ENCODE results near the gene FSCN2. TPM values are rescaled to one million over a fixed set of nuclear protein-coding genes. Genes with fewer than 3 reads are reported as not detected.

The FSCN2 gene
- total RNA-seq, 2 experiments from 2014 or later, result 1.6 to 6.7 TPM

GRCh38 chr17:81492706-81493105 is 35.5 kb upstream of the FSCN2 start:
- H2AFZ ChIP-seq (ENCODE audit: low read length), result no peak overlapping the region
- H3K9me2 ChIP-seq (ENCODE audit: insufficient read depth, low read length), result no peaks in the 10 kb centered on the region
- ChIA-PET CTCF (ENCODE audit: unreplicated experiment) (interaction anchor here (0.7 kb wide), 1 partner anchor 72 kb away, joined by 5 read pairs; no protein-coding TSS in a partner anchor), POLR2A (interaction anchor here (1.5 kb wide), 1 partner anchor 26 kb away, joined by 4 read pairs; no protein-coding TSS in a partner anchor)
- no peaks in the 10 kb centered on the region for H3K36me3 ChIP-seq (ENCODE audit: insufficient read depth, low read length)
- intact Hi-C loops (cut with micrococcal nuclease; ENCODE audit: unreplicated experiment), result no loop called here
- no peaks in the 10 kb centered on the region for H3K79me2 ChIP-seq (ENCODE audit: insufficient read depth, low read depth, low read length)
- TF ChIP-seq EZH2phosphoT487 (IDR thresholded peaks at IDR 0.05; ENCODE audit: borderline replicate concordance, low read depth, low read length) (no peak), CTCF (conservative IDR thresholded peaks at IDR 0.05; ENCODE audit: low read length) (no peak)
- no peak overlapping the region for H3K27ac ChIP-seq (ENCODE audit: low read depth, low read length, poor library complexity, severe bottlenecking)
- H4K20me1 ChIP-seq (ENCODE audit: insufficient read depth, low read length), result no peaks in the 10 kb centered on the region
- no peak overlapping the region for H3K4me2 ChIP-seq (ENCODE audit: low read length)
- no peak for DNase-seq (ENCODE audit: low spot score)
- no TSS peak for BruUV-seq (replicated peaks)
- H3K9me3 ChIP-seq (ENCODE audit: low read length), result no peaks in the 10 kb centered on the region
- no peak overlapping the region for H3K4me3 ChIP-seq (ENCODE audit: low read depth, low read length, poor library complexity, severe bottlenecking)
- H3K4me1 ChIP-seq (ENCODE audit: insufficient read depth, low read length, poor library complexity, severe bottlenecking), result peaks cover 32% of the 10 kb centered on the region

DNA sequence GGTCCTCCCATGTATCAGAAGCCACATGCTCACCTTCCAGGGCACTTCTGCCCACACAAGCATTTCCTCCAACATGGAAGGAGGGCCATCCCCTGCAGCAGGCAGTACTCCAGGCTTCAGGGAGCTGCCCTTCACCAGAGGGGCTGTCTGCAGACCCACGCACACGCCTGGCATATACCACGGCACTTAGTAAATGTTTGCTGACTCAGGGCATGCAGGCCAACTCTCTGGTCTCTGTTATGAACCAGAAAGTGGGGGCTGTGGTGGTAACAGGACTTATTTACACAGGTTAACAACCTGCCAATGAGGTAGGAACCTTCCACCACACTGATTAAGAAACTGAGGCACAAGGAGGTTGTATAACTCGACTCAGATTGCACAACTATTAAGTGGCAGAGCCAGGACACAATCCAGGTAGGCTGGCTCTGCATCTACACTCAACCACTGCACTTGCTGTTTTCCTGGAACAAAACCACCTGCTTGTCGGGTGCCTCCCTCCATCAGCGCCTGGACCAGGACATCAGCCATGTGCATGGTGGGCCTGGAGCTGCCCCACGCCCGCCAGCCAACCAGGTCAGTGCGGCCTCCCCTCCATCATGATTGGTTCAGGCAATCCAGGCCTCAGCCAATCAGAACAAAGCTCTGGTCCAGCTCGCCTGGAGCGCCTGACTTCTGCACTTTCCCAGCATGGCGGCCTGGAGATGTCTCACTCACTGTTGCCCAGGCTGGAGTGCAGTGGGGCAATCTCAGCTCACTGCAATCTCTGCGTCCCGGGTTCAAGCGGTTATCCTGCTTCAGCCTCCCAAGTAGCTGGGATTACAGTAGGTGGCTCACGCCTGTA is 34.8 kb upstream of the FSCN2 start:
- CTCF ChIA-PET (ENCODE audit: unreplicated experiment), result no interaction called here
- no peak for DNase-seq (ENCODE audit: low spot score)
- H3K9me3 ChIP-seq (ENCODE audit: low read length), result no peaks in the 10 kb centered on the region
- H3K79me2 ChIP-seq (ENCODE audit: insufficient read depth, low read depth, low read length), result no peaks in the 10 kb centered on the region
- H3K4me1 ChIP-seq (ENCODE audit: insufficient read depth, low read length, poor library complexity, severe bottlenecking), result peaks cover 27% of the 10 kb centered on the region
- H3K36me3 ChIP-seq (ENCODE audit: insufficient read depth, low read length), result no peaks in the 10 kb centered on the region
- H3K4me2 ChIP-seq (ENCODE audit: low read length), result no peak overlapping the region
- intact Hi-C loops (cut with micrococcal nuclease; ENCODE audit: unreplicated experiment), result no loop called here
- POLR2A ChIA-PET, result no interaction called here
- no peak overlapping the region for H3K27ac ChIP-seq (ENCODE audit: low read depth, low read length, poor library complexity, severe bottlenecking)
- TF ChIP-seq CTCF (conservative IDR thresholded peaks at IDR 0.05; ENCODE audit: low read length) (no peak), EZH2phosphoT487 (IDR thresholded peaks at IDR 0.05; ENCODE audit: borderline replicate concordance, low read depth, low read length) (no peak)
- no peaks in the 10 kb centered on the region for H3K9me2 ChIP-seq (ENCODE audit: insufficient read depth, low read length)
- no peaks in the 10 kb centered on the region for H4K20me1 ChIP-seq (ENCODE audit: insufficient read depth, low read length)
- no TSS peak for BruUV-seq (replicated peaks)
- no peak overlapping the region for H3K4me3 ChIP-seq (ENCODE audit: low read depth, low read length, poor library complexity, severe bottlenecking)
- H2AFZ ChIP-seq (ENCODE audit: low read length), result no peak overlapping the region

Data from OCI-LY7 (cell line).